IMR-90 (cell line): Measurements from ENCODE around the gene SLC25A21. TPM values are rescaled to one million over a fixed set of nuclear protein-coding genes. Genes with fewer than 3 reads are reported as not detected.
A peak's percentile ranks its signal among the peaks of the same experiment; 100 is the strongest.

Source experiments
- ATAC-seq: fragments of 200-7000 bp; cut with Tn5 transposase; 2 replicates; pipeline ENCODE4 v1.9.1; 2020; ENCODE audit warnings: low read depth, mild to moderate bottlenecking, moderate library complexity
- BruUV-seq: library from RNA; stranded (reverse); fragments of 400-500 nt; replicated peaks from 2 replicates; lab custom pipeline; 2021; lab: Mats Ljungman, UMichigan
- CTCF ChIA-PET: fragments of 300-600 bp; formaldehyde crosslinking; extraction: SDS; loops from one replicate; lab custom pipeline; 2021; ENCODE audit warnings: antibody characterized with exemption; lab: Yijun Ruan, JAX
- POLR2A ChIA-PET: fragments of 300-600 bp; sonication (Branson Sonifier 250); formaldehyde crosslinking; loops from one replicate; lab custom pipeline; 2022; ENCODE audit warnings: antibody characterized with exemption; ENCODE audit not compliant: unreplicated experiment; lab: Charles Lee
- DNase-seq: peaks from one replicate; pipeline ENCODE4 v3.0.0; 2013
- H2AFZ ChIP-seq: replicated peaks from 2 replicates; pipeline ENCODE3; 2013; ENCODE audit warnings: low read length, mild to moderate bottlenecking; ENCODE audit not compliant: poor library complexity
- H2AK5ac ChIP-seq: 2 replicates; pipeline ENCODE4 v1.6.1; 2013; ENCODE audit warnings: low read depth, low read length, inconsistent platforms
- H2AK9ac ChIP-seq: replicated peaks from 2 replicates; pipeline ENCODE3; 2013; ENCODE audit warnings: mild to moderate bottlenecking, low read depth, low read length, moderate library complexity; ENCODE audit not compliant: poor library complexity
- H2BK120ac ChIP-seq: 2 replicates; pipeline ENCODE4 v1.6.1; 2013; ENCODE audit warnings: low read depth, low read length, inconsistent platforms
- H2BK15ac ChIP-seq: 3 replicates; pipeline ENCODE4 v1.6.1; 2013; ENCODE audit warnings: low read depth, low read length, inconsistent platforms
- H2BK20ac ChIP-seq: 2 replicates; pipeline ENCODE4 v1.6.1; 2013; ENCODE audit warnings: low read depth, mild to moderate bottlenecking, inconsistent platforms, low read length, moderate library complexity
- H2BK5ac ChIP-seq: 2 replicates; pipeline ENCODE4 v1.6.1; 2013; ENCODE audit warnings: mild to moderate bottlenecking, low read depth, low read length, inconsistent platforms; ENCODE audit not compliant: poor library complexity, severe bottlenecking
- H3K14ac ChIP-seq: replicated peaks from 2 replicates; pipeline ENCODE4 v1.6.1; 2013; ENCODE audit warnings: low read depth, low read length, inconsistent platforms
- H3K18ac ChIP-seq: 2 replicates; pipeline ENCODE4 v1.6.1; 2013; ENCODE audit warnings: low read depth, low read length, control low read depth
- H3K23ac ChIP-seq: 2 replicates; pipeline ENCODE4 v1.6.1; 2013; ENCODE audit warnings: low read depth, low read length, inconsistent platforms
- H3K27ac ChIP-seq: 2 replicates; pipeline ENCODE4 v1.5.1; 2013; ENCODE audit warnings: mild to moderate bottlenecking, control low read depth, low read length; ENCODE audit not compliant: insufficient read depth
- H3K27me3 ChIP-seq: 2 replicates; pipeline ENCODE4 v1.6.1; 2013; ENCODE audit warnings: low read length; ENCODE audit not compliant: control insufficient read depth, insufficient read depth
- H3K36me3 ChIP-seq: 2 replicates; pipeline ENCODE4 v1.6.1; 2013; ENCODE audit warnings: low read length, mixed read lengths; ENCODE audit not compliant: control insufficient read depth, insufficient read depth
- H3K4ac ChIP-seq: 2 replicates; pipeline ENCODE4 v1.6.1; 2013; ENCODE audit warnings: low read depth, low read length, inconsistent platforms
- H3K4me1 ChIP-seq: 2 replicates; pipeline ENCODE4 v1.6.1; 2013; ENCODE audit warnings: low read length, mixed read lengths; ENCODE audit not compliant: control insufficient read depth, insufficient read depth
- H3K4me2 ChIP-seq: 2 replicates; pipeline ENCODE4 v1.6.1; 2013; ENCODE audit warnings: low read depth, mild to moderate bottlenecking, control low read depth, low read length, moderate library complexity
- H3K4me3 ChIP-seq: 2 replicates; pipeline ENCODE4 v1.5.1; 2013; ENCODE audit warnings: low read depth, mild to moderate bottlenecking, control low read depth, low read length, moderate library complexity; ENCODE audit not compliant: insufficient read depth
- H3K56ac ChIP-seq: 2 replicates; pipeline ENCODE4 v1.6.1; 2013; ENCODE audit warnings: low read length, inconsistent platforms; ENCODE audit not compliant: insufficient read depth; ENCODE audit errors: extremely low read depth
- H3K79me1 ChIP-seq, 2 experiments: 2 replicates each; pipeline ENCODE4 v1.6.1; 2013; ENCODE audit warnings: low read length in 2 of 2, inconsistent platforms in 1 of 2, low read depth in 1 of 2
- H3K9ac ChIP-seq: 2 replicates; pipeline ENCODE4 v1.6.1; 2013; ENCODE audit warnings: low read depth, low read length, control low read depth
- H3K9me1 ChIP-seq: 2 replicates; pipeline ENCODE4 v1.6.1; 2013; ENCODE audit warnings: low read length, inconsistent platforms; ENCODE audit not compliant: insufficient read depth
- H3K9me3 ChIP-seq: 2 replicates; pipeline ENCODE4 v1.6.1; 2013; ENCODE audit warnings: low read length; ENCODE audit not compliant: control insufficient read depth, insufficient read depth
- H4K20me1 ChIP-seq: 2 replicates; pipeline ENCODE4 v1.6.1; 2013; ENCODE audit warnings: low read length, inconsistent platforms; ENCODE audit not compliant: insufficient read depth
- H4K5ac ChIP-seq: 2 replicates; pipeline ENCODE4 v1.6.1; 2013; ENCODE audit warnings: mild to moderate bottlenecking, low read depth, low read length, control low read depth
- H4K8ac ChIP-seq, 2 experiments: 2 replicates each; pipeline ENCODE4 v1.6.1; 2013; ENCODE audit warnings: low read depth in 2 of 2, low read length in 2 of 2, control low read depth in 1 of 2, inconsistent platforms in 1 of 2
- H4K91ac ChIP-seq: 2 replicates; pipeline ENCODE4 v1.6.1; 2013; ENCODE audit warnings: low read depth, low read length, inconsistent platforms; ENCODE audit not compliant: insufficient read depth
- BHLHE40 ChIP-seq: fragments of 150-350 bp; IDR thresholded peaks from 2 replicates; pipeline ENCODE4 v1.6.1; 2016; ENCODE audit warnings: mild to moderate bottlenecking, low read depth, low read length
- CEBPB ChIP-seq: IDR thresholded peaks from 2 replicates; pipeline ENCODE4 v1.6.1; 2012; ENCODE audit warnings: low read depth, low read length, improper control_type of control experiment
- CTCF ChIP-seq: conservative IDR thresholded peaks from 2 replicates; pipeline ENCODE4 v1.5.1; 2012; ENCODE audit warnings: mild to moderate bottlenecking, low read depth, low read length, improper control_type of control experiment
- ELK1 ChIP-seq: fragments of 150-350 bp; IDR thresholded peaks from 2 replicates; pipeline ENCODE4 v1.6.1; 2016; ENCODE audit warnings: low read depth, mild to moderate bottlenecking, low read length, moderate library complexity, borderline replicate concordance
- FOS ChIP-seq: fragments of 150-350 bp; IDR thresholded peaks from 2 replicates; pipeline ENCODE4 v1.6.1; 2016; ENCODE audit warnings: low read depth, low read length
- MAFK ChIP-seq: IDR thresholded peaks from 2 replicates; pipeline ENCODE4 v1.6.1; 2012; ENCODE audit warnings: low read depth, low read length, improper control_type of control experiment
- MXI1 ChIP-seq: IDR thresholded peaks from 2 replicates; pipeline ENCODE4 v1.6.1; 2012; ENCODE audit warnings: low read depth, mild to moderate bottlenecking, low read length, moderate library complexity, borderline replicate concordance
- NFE2L2 ChIP-seq: fragments of 150-350 bp; IDR thresholded peaks from 2 replicates; pipeline ENCODE4 v1.6.1; 2016; ENCODE audit warnings: low read depth, mild to moderate bottlenecking, low read length
- POLR2A ChIP-seq: IDR thresholded peaks from 2 replicates; pipeline ENCODE4 v1.6.1; 2012; ENCODE audit warnings: mild to moderate bottlenecking, low read depth, low read length
- RAD21 ChIP-seq: IDR thresholded peaks from 2 replicates; pipeline ENCODE4 v1.6.1; 2012; ENCODE audit warnings: low read length, improper control_type of control experiment
- SMC3 ChIP-seq: fragments of 150-350 bp; IDR thresholded peaks from 2 replicates; pipeline ENCODE4 v1.6.1; 2016; ENCODE audit warnings: low read depth, mild to moderate bottlenecking, antibody characterized with exemption, low read length, moderate library complexity
- WGBS, 2 experiments: methylation state at CpG; one replicate each; pipeline versions ENCODE4 v1.1.5 to v1.1.7; 2013; ENCODE audit warnings: missing lambda C conversion rate in 2 of 2; ENCODE audit not compliant: insufficient read length in 1 of 2; ENCODE audit errors: extremely low coverage in 2 of 2; 5-methylcytosine and 5-hydroxymethylcytosine counted together
- dilution Hi-C: fragments of 300-500 bp; cut with HindIII; formaldehyde crosslinking; loops from one replicate; pipeline ENCODE4 v1.14.3; 2018; ENCODE audit warnings: low sequenced_read_pairs; ENCODE audit not compliant: unreplicated experiment
- in situ Hi-C: fragments of 300-500 bp; cut with MboI; formaldehyde crosslinking; loops from 3 replicates; pipeline ENCODE4 v1.14.3; 2019; ENCODE audit warnings: low sequenced_read_pairs, inconsistent platforms, mixed read lengths
- intact Hi-C: fragments of 100-400 bp; cut with micrococcal nuclease; formaldehyde crosslinking; loops from 2 replicates; pipeline ENCODE4 v1.10.0; 2022
- polyA plus RNA-seq, 3 experiments: library from polyadenylated mRNA; depleted of rRNA; stranded (reverse); fragments of >200 nt; gene quantifications; 2 replicates each; pipeline ENCODE4 v1.2.3, GENCODE V29; 2012; ENCODE audit warnings: low replicate concordance in 1 of 3
- total RNA-seq: library from RNA; depleted of rRNA; stranded (reverse); fragments of >200 nt; gene quantifications from 2 replicates; pipeline ENCODE4 v1.2.3, GENCODE V29; 2012

SLC25A21 gene
- total and polyA plus RNA-seq, 2 of the 4 experiments (the other 2 are of a cell fraction), result 0.62 to 0.90 TPM

GRCh38 chr14:37088356-37089215, 83.8 kb downstream of the SLC25A21 start:
- peak; percentile 71 for ATAC-seq
- Histone ChIP-seq H3K4me2 (peak overlapping the region; percentile 55; the same call in 1 of the 2 replicates), H3K4ac (peak overlapping the region; percentile 1; the same call in 1 of the 2 replicates), H3K23ac (peak overlapping the region; percentile 69; the same call in 1 of the 2 replicates), H3K27me3 (no peaks in the 10 kb centered on the region), H3K56ac (no peak overlapping the region), H3K14ac (peak overlapping the region; percentile 37; the same call in 1 of the 2 replicates), H2BK20ac (0 out of 2 replicates have a peak overlapping the region, but pooled peaks have one; percentile 46), H3K18ac (no peak overlapping the region), H3K4me3 (no peak overlapping the region), H3K9me3 (no peaks in the 10 kb centered on the region), H2BK120ac (peak overlapping the region; percentile 28; the same call in 1 of the 2 replicates), H3K27ac (no peak overlapping the region), H3K79me1 (no peaks in the 10 kb centered on the region; a peak in 1 of 4 replicates), H3K9me1 (peaks cover 3% of the 10 kb centered on the region), H2AK9ac (no peak overlapping the region), H3K9ac (no peak overlapping the region), H2AK5ac (no peak overlapping the region), H4K5ac (peak overlapping the region; percentile 54; the same call in 1 of the 2 replicates), H2AFZ (no peak overlapping the region), H4K91ac (no peak overlapping the region), H4K20me1 (no peaks in the 10 kb centered on the region), H2BK5ac (peak overlapping the region; percentile 44), H3K4me1 (peaks cover 4% of the 10 kb centered on the region), H3K36me3 (no peaks in the 10 kb centered on the region), H2BK15ac (no peak overlapping the region), H4K8ac (peak overlapping the region in 1 of 2 experiments; percentile 22; a peak in 1 of 4 replicates)
- dilution Hi-C loops, result no loop called here
- no TSS peak for BruUV-seq
- intact Hi-C loops, result loop anchor here (1.0 kb wide), 1 partner anchor 11 kb away; no protein-coding TSS in a partner anchor
- ChIA-PET POLR2A (no interaction called here), CTCF (interaction anchor here (1.5 kb wide), 1 partner anchor 29 kb away, joined by 5 read pairs; no protein-coding TSS in a partner anchor)
- in situ Hi-C loops, result no loop called here
- TF ChIP-seq SMC3 (no peak), CEBPB (no peak), CTCF (no peak), MXI1 (no peak), ELK1 (no peak), NFE2L2 (no peak), MAFK (no peak), POLR2A (no peak), FOS (no peak), RAD21 (no peak), BHLHE40 (no peak)
- WGBS, 2 experiments, result 0% methylated on average over 1 of the region's 9 CpGs; no CpG with 5 or more reads in 1 of the 2 experiments
- peak; percentile 18 for DNase-seq
